WTC11 (cell line): ENCODE data around the gene ARIH1. TPM values are rescaled to one million over a fixed set of nuclear protein-coding genes. Genes with fewer than 3 reads are reported as not detected.

Experiments
- ATAC-seq: fragments of 200-7000 bp; cut with Tn5 transposase; 2 replicates; pipeline ENCODE4 v1.10.0; 2021; ENCODE audit warnings: mild to moderate bottlenecking, moderate library complexity
- CTCF ChIA-PET: fragments of 300-600 bp; sonication (Branson Sonifier 250); formaldehyde crosslinking; loops from one replicate; lab custom pipeline; 2021; ENCODE audit warnings: antibody characterized with exemption; lab: Charles Lee
- POLR2A ChIA-PET: fragments of 350-600 bp; sonication (Branson Sonifier 250); formaldehyde crosslinking; loops from one replicate; lab custom pipeline; 2021; ENCODE audit warnings: antibody characterized with exemption; lab: Charles Lee
- DNase-seq: peaks from one replicate; pipeline ENCODE4 v3.0.0; 2021; ENCODE audit warnings: low spot score
- H3K27ac Mint-ChIP-seq: 2 replicates; pipeline ENCODE4 v1.8.0; 2021; ENCODE audit warnings: mixed read lengths
- H3K27me3 Mint-ChIP-seq: 2 replicates; pipeline ENCODE4 v1.8.0; 2021; ENCODE audit warnings: low read depth, mild to moderate bottlenecking, moderate library complexity, mixed read lengths
- H3K36me3 Mint-ChIP-seq: 2 replicates; pipeline ENCODE4 v1.8.0; 2021; ENCODE audit warnings: mixed read lengths
- H3K4me1 Mint-ChIP-seq: 2 replicates; pipeline ENCODE4 v1.8.0; 2022; ENCODE audit warnings: mixed read lengths
- H3K4me3 Mint-ChIP-seq: 2 replicates; pipeline ENCODE4 v1.8.0; 2021; ENCODE audit warnings: mild to moderate bottlenecking, moderate library complexity, mixed read lengths
- H3K9me3 Mint-ChIP-seq: 2 replicates; pipeline ENCODE4 v1.8.0; 2021; ENCODE audit warnings: mixed read lengths
- CREM ChIP-seq: sonication (generic); formaldehyde crosslinking; IDR thresholded peaks from 2 replicates; pipeline ENCODE4 v1.8.1; 2022; ENCODE audit warnings: mild to moderate bottlenecking, missing genetic modification reagents, moderate library complexity
- HMGA2 ChIP-seq: fragments of 250-450 bp; sonication (Bioruptor Pico); IDR thresholded peaks from 2 replicates; pipeline ENCODE4 v1.4.0; 2021; ENCODE audit warnings: mild to moderate bottlenecking, moderate library complexity
- KAT7 ChIP-seq: sonication (generic); formaldehyde crosslinking; IDR thresholded peaks from 2 replicates; pipeline ENCODE4 v1.8.1; 2023; ENCODE audit warnings: missing genetic modification reagents, mild to moderate bottlenecking, borderline replicate concordance
- NR3C1 ChIP-seq: sonication (generic); formaldehyde crosslinking; conservative IDR thresholded peaks from 2 replicates; pipeline ENCODE4 v1.8.1; 2023; ENCODE audit warnings: low read depth, mild to moderate bottlenecking, missing genetic modification reagents
- ZNF121 ChIP-seq: sonication (generic); formaldehyde crosslinking; IDR thresholded peaks from 2 replicates; pipeline ENCODE4 v1.8.0; 2023; ENCODE audit warnings: missing genetic modification reagents
- ZNF219 ChIP-seq: sonication (generic); formaldehyde crosslinking; IDR thresholded peaks from 2 replicates; pipeline ENCODE4 v1.8.0; 2023; ENCODE audit warnings: missing genetic modification reagents, mild to moderate bottlenecking, borderline replicate concordance
- ZNF232 ChIP-seq: sonication (generic); formaldehyde crosslinking; IDR thresholded peaks from 2 replicates; pipeline ENCODE4 v1.8.0; 2022; ENCODE audit warnings: mild to moderate bottlenecking, missing genetic modification reagents
- ZNF263 ChIP-seq: sonication (generic); formaldehyde crosslinking; IDR thresholded peaks from 2 replicates; pipeline ENCODE4 v1.8.1; 2022; ENCODE audit warnings: low read depth, mild to moderate bottlenecking, moderate library complexity, missing genetic modification reagents
- ZNF317 ChIP-seq: sonication (generic); formaldehyde crosslinking; IDR thresholded peaks from 2 replicates; pipeline ENCODE4 v1.8.1; 2023; ENCODE audit warnings: low read depth, mild to moderate bottlenecking, moderate library complexity, missing genetic modification reagents, borderline replicate concordance
- total RNA-seq: library from RNA; stranded (reverse); gene quantifications from 3 replicates; pipeline ENCODE4 v1.2.3, GENCODE V29; 2021
- TF ChIP-seq, protein P1 (sequence below): sonication (generic); formaldehyde crosslinking; IDR thresholded peaks from 2 replicates; pipeline ENCODE4 v1.8.0; 2022; ENCODE audit warnings: mild to moderate bottlenecking, missing genetic modification reagents
- TF ChIP-seq, protein P2 (sequence below): fragments of 250-450 bp; sonication (Bioruptor Pico); IDR thresholded peaks from 2 replicates; pipeline ENCODE4 v1.9.0; 2021; ENCODE audit warnings: mild to moderate bottlenecking
- TF ChIP-seq, protein P3 (sequence below): sonication (generic); formaldehyde crosslinking; IDR thresholded peaks from 2 replicates; pipeline ENCODE4 v1.8.1; 2023; ENCODE audit warnings: mild to moderate bottlenecking, missing genetic modification reagents, moderate library complexity
- TF ChIP-seq, protein P4 (sequence below): sonication (generic); formaldehyde crosslinking; IDR thresholded peaks from 2 replicates; pipeline ENCODE4 v1.8.0; 2023; ENCODE audit warnings: missing genetic modification reagents
- TF ChIP-seq, protein P5 (sequence below): sonication (generic); formaldehyde crosslinking; IDR thresholded peaks from 2 replicates; pipeline ENCODE4 v1.8.1; 2022; ENCODE audit warnings: low read depth, mild to moderate bottlenecking, moderate library complexity, missing genetic modification reagents, borderline replicate concordance
- TF ChIP-seq, protein P6 (sequence below): sonication (generic); formaldehyde crosslinking; IDR thresholded peaks from 2 replicates; pipeline ENCODE4 v1.8.1; 2023; ENCODE audit warnings: mild to moderate bottlenecking, missing genetic modification reagents
- TF ChIP-seq, protein P7 (sequence below): sonication (generic); formaldehyde crosslinking; IDR thresholded peaks from 2 replicates; pipeline ENCODE4 v1.8.0; 2022; ENCODE audit warnings: mild to moderate bottlenecking, missing genetic modification reagents
- TF ChIP-seq, protein P8 (sequence below): sonication (generic); formaldehyde crosslinking; IDR thresholded peaks from 2 replicates; pipeline ENCODE4 v1.8.0; 2022; ENCODE audit warnings: mild to moderate bottlenecking, missing genetic modification reagents

The ARIH1 gene
- total RNA-seq, 1 experiment from 2014 or later, result 198 TPM

DNA sequence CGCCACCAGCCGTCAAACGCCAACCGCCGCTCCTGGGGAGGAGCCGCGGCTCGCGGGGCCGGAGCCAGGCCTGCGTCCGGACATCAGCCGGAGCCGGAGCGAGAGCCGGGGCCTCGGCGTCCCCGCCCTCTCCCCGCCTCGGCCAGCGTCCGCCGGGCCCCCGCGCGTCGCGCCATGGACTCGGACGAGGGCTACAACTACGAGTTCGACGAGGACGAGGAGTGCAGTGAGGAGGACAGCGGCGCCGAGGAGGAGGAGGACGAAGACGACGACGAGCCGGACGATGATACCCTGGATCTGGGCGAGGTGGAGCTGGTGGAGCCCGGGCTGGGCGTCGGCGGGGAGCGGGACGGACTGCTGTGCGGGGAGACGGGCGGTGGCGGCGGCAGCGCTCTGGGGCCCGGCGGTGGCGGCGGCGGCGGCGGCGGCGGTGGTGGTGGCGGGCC is 359 bp downstream of the ARIH1 start:
- ChIA-PET CTCF (no interaction called here), POLR2A (no interaction called here)
- Mint-ChIP-seq H3K4me1 (peaks cover 24% of the 10 kb centered on the region), H3K27ac (0 out of 2 replicates have a peak overlapping the region, but pooled peaks have one; percentile 78), H3K27me3 (no peaks in the 10 kb centered on the region), H3K9me3 (peaks cover 4% of the 10 kb centered on the region; the same call in 1 of the 2 replicates), H3K4me3 (peak overlapping the region; percentile 96), H3K36me3 (peaks cover 32% of the 10 kb centered on the region)
- peak; percentile 53 for DNase-seq
- no peak for TF ChIP-seq NR3C1 (CRISPR knock-in tag)
- TF ChIP-seq, protein P1, sequence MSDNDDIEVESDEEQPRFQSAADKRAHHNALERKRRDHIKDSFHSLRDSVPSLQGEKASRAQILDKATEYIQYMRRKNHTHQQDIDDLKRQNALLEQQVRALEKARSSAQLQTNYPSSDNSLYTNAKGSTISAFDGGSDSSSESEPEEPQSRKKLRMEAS, result no peak
- TF ChIP-seq ZNF263 (CRISPR knock-in tag), result peak; percentile 72
- peak; percentile 93; the same call in 1 of the 2 replicates for TF ChIP-seq KAT7 (CRISPR knock-in tag)
- TF ChIP-seq ZNF219 (CRISPR knock-in tag), result no peak
- TF ChIP-seq, protein P2, sequence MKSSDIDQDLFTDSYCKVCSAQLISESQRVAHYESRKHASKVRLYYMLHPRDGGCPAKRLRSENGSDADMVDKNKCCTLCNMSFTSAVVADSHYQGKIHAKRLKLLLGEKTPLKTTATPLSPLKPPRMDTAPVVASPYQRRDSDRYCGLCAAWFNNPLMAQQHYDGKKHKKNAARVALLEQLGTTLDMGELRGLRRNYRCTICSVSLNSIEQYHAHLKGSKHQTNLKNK (CRISPR knock-in tag), result no peak
- TF ChIP-seq, protein P3, sequence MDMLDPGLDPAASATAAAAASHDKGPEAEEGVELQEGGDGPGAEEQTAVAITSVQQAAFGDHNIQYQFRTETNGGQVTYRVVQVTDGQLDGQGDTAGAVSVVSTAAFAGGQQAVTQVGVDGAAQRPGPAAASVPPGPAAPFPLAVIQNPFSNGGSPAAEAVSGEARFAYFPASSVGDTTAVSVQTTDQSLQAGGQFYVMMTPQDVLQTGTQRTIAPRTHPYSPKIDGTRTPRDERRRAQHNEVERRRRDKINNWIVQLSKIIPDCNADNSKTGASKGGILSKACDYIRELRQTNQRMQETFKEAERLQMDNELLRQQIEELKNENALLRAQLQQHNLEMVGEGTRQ (CRISPR knock-in tag), result no peak
- TF ChIP-seq, protein P4, sequence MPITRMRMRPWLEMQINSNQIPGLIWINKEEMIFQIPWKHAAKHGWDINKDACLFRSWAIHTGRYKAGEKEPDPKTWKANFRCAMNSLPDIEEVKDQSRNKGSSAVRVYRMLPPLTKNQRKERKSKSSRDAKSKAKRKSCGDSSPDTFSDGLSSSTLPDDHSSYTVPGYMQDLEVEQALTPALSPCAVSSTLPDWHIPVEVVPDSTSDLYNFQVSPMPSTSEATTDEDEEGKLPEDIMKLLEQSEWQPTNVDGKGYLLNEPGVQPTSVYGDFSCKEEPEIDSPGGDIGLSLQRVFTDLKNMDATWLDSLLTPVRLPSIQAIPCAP, result no peak
- TF ChIP-seq, protein P5, sequence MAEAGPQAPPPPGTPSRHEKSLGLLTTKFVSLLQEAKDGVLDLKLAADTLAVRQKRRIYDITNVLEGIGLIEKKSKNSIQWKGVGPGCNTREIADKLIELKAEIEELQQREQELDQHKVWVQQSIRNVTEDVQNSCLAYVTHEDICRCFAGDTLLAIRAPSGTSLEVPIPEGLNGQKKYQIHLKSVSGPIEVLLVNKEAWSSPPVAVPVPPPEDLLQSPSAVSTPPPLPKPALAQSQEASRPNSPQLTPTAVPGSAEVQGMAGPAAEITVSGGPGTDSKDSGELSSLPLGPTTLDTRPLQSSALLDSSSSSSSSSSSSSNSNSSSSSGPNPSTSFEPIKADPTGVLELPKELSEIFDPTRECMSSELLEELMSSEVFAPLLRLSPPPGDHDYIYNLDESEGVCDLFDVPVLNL (CRISPR knock-in tag), result 0 out of 2 replicates have a peak, but pooled peaks have one; percentile 56
- TF ChIP-seq ZNF317, result no peak
- TF ChIP-seq, protein P6, sequence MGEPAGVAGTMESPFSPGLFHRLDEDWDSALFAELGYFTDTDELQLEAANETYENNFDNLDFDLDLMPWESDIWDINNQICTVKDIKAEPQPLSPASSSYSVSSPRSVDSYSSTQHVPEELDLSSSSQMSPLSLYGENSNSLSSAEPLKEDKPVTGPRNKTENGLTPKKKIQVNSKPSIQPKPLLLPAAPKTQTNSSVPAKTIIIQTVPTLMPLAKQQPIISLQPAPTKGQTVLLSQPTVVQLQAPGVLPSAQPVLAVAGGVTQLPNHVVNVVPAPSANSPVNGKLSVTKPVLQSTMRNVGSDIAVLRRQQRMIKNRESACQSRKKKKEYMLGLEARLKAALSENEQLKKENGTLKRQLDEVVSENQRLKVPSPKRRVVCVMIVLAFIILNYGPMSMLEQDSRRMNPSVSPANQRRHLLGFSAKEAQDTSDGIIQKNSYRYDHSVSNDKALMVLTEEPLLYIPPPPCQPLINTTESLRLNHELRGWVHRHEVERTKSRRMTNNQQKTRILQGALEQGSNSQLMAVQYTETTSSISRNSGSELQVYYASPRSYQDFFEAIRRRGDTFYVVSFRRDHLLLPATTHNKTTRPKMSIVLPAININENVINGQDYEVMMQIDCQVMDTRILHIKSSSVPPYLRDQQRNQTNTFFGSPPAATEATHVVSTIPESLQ (CRISPR knock-in tag), result no peak
- TF ChIP-seq, protein P7, sequence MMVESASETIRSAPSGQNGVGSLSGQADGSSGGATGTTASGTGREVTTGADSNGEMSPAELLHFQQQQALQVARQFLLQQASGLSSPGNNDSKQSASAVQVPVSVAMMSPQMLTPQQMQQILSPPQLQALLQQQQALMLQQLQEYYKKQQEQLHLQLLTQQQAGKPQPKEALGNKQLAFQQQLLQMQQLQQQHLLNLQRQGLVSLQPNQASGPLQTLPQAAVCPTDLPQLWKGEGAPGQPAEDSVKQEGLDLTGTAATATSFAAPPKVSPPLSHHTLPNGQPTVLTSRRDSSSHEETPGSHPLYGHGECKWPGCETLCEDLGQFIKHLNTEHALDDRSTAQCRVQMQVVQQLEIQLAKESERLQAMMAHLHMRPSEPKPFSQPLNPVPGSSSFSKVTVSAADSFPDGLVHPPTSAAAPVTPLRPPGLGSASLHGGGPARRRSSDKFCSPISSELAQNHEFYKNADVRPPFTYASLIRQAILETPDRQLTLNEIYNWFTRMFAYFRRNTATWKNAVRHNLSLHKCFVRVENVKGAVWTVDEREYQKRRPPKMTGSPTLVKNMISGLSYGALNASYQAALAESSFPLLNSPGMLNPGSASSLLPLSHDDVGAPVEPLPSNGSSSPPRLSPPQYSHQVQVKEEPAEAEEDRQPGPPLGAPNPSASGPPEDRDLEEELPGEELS (CRISPR knock-in tag), result peak; percentile 9; the same call in 1 of the 2 replicates
- no peak for TF ChIP-seq ZNF121 (CRISPR knock-in tag)
- TF ChIP-seq ZNF232 (CRISPR knock-in tag), result peak; percentile 32; the same call in 1 of the 2 replicates
- 0 out of 2 replicates have a peak, but pooled peaks have one; percentile 4 for TF ChIP-seq CREM (CRISPR knock-in tag)
- TF ChIP-seq, protein P8, sequence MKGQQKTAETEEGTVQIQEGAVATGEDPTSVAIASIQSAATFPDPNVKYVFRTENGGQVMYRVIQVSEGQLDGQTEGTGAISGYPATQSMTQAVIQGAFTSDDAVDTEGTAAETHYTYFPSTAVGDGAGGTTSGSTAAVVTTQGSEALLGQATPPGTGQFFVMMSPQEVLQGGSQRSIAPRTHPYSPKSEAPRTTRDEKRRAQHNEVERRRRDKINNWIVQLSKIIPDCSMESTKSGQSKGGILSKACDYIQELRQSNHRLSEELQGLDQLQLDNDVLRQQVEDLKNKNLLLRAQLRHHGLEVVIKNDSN (CRISPR knock-in tag), result no peak
- no peak for TF ChIP-seq HMGA2 (CRISPR knock-in tag)
- ATAC-seq, result peak; percentile 7
